Activated CD4-positive, alpha-beta T cell treated with anti-CD3 and anti-CD28 coated beads for 4 hours (primary cell): ENCODE results near the gene CTDSP2.
"Not testable (repeated sequence)": the region's sequence is repeated elsewhere in the genome, so short reads cannot be mapped to it uniquely, and the experiment has no call there.

ENCODE experiments used
- DNase-seq, 2 donors: peaks; one replicate each; pipeline ENCODE4 v3.0.0-alpha.2; 2020

The CTDSP2 gene

GRCh38 chr12:57833672-57834071 lies 12.9 kb downstream of the CTDSP2 start:
- no peak for DNase-seq

GRCh38 chr12:57832966-57833365 lies 13.6 kb downstream of the CTDSP2 start:
- no peak for DNase-seq

DNA sequence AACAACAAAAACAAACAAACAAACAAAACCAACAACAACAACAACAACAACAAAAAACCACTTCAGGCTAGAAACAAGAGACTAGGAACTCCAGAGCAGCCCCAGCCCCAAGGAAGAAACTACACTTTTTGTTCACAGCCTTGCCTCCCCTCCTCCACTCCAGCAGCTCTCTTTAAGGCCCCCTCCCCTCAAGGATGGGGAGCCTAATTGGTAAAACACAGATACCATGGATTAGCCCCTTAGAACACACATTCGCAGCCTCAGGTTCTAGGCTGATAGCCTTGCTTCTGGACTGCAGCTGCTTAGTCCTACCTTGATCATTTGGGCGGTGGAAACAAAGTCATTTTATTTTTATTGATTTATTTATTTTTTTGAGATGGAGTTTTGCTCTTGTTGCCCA lies 16.1 kb downstream of the CTDSP2 start:
- no peak for DNase-seq

GRCh38 chr12:57829025-57829777 lies 17.3 kb downstream of the CTDSP2 start:
- no peak for DNase-seq

DNA sequence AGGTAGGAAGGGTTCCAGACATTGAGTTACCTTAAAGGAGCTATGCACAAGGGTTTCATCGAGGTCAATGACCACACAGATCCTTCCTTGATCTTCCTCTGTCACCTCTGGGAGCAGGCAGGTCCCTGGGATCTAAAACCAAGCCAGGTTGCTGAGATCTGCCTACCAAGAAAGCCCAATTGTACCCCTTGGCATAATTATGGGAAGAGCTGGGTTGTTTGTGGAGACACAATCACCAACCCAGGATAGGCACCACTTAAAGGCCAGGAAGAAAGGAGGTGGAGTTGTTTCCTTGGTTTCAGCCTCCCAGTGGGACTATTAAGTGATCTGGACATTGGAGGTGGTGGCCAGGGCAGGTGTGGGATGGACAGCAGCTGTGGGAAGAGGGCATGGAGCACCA lies 19.6 kb downstream of the CTDSP2 start:
- no peak for DNase-seq

DNA sequence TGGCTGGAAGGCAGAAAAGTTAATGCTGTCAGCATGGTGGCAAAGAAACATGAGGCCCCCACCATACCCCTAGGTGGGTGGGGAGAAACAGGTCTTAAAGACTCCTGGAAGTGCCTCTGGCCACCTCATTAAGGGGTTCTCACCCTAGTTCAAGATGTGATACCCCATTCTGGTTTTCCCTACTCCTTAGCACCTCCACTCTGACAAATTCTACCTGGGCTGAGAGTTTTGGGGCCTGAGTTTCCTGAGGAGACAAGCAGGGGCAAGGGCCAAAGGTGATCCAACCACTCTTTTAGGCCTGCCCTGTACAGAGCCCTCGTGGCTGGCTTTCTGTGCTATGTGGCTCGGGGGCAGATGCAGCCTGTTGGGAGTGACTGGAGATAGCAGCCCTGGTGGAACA lies 20.1 kb downstream of the CTDSP2 start:
- no peak for DNase-seq

GRCh38 chr12:57825451-57825850 lies 21.1 kb downstream of the CTDSP2 start:
- no peak for DNase-seq

- DNase-seq, result no peak
Measured at GRCh38 chr12:57823908-57824640, 22.5 kb downstream of the CTDSP2 start.

DNA sequence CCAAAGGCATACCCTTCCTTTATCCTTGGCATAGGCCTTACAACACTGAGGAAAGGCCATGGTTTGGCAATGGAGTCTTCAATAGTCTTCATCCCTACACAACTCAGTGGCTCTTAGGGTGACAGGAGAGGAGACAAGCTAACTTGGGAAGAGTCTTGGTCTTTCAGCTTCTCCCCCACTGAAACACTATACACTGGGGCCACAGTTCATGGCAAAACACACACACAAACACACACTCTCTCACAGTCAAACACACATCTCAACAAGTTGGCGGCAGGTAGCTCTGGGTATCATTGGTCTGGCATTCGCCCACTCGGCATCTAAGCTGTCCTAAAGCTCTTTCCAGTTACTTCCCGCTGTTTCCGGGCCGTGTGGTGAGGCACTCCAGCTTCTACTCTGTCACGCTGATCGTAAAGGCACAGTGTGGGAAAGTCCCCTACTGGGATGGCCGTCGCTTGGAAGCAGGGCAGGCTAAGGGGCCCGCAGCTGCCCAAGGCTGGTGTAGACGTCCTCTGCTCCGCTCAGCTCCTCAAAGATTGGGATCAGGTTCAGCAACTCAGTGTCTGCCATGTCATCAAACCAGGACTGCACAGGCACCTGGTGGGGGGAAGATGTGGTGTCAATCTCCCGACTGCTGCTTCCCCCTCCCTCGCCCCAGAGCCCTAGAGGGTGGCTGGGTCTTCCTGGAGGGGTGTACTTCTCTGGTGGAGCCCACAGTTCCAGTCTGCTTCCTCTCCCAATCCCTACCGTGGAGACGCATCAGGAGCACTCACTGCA lies 23.2 kb downstream of the CTDSP2 start:
- no peak for DNase-seq

GRCh38 chr12:57822392-57823130 lies 24.0 kb downstream of the CTDSP2 start:
- DNase-seq, result no peak

GRCh38 chr12:57821474-57822214 lies 24.9 kb downstream of the CTDSP2 start:
- no peak for DNase-seq

DNA sequence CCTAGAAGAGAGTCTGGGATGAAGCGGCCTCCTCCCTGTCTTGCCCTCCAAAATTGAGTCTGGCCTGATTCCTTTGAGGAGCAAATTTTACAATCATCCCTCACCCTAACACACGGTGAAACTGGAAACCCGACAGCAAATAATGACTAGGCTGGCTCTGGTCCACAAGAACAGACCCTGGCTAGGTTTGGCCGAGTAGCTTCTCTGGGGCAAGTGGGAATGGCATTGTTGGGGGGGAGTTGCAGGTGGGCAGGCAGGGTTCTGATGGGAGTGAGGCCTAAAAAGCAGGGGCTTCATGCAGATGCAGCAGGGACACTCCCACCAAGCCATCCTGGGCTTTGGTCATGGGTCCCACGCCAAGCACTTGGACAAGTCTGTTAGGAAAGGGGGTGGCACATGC lies 25.5 kb downstream of the CTDSP2 start:
- DNase-seq, result not testable (repeated sequence)

GRCh38 chr12:57820119-57820518 lies 26.4 kb downstream of the CTDSP2 start:
- DNase-seq, result not testable (repeated sequence)

GRCh38 chr12:57817990-57818331 lies 28.6 kb downstream of the CTDSP2 start:
- not testable (repeated sequence) for DNase-seq

GRCh38 chr12:57817261-57817989 lies 29.1 kb downstream of the CTDSP2 start:
- DNase-seq, result no peak

- no peak for DNase-seq
Measured at GRCh38 chr12:57816855-57817151, 29.7 kb downstream of the CTDSP2 start.

GRCh38 chr12:57816001-57816854 lies 30.3 kb downstream of the CTDSP2 start:
- DNase-seq, result no peak

GRCh38 chr12:57815177-57816000 lies 31.1 kb downstream of the CTDSP2 start:
- DNase-seq, result no peak

DNA sequence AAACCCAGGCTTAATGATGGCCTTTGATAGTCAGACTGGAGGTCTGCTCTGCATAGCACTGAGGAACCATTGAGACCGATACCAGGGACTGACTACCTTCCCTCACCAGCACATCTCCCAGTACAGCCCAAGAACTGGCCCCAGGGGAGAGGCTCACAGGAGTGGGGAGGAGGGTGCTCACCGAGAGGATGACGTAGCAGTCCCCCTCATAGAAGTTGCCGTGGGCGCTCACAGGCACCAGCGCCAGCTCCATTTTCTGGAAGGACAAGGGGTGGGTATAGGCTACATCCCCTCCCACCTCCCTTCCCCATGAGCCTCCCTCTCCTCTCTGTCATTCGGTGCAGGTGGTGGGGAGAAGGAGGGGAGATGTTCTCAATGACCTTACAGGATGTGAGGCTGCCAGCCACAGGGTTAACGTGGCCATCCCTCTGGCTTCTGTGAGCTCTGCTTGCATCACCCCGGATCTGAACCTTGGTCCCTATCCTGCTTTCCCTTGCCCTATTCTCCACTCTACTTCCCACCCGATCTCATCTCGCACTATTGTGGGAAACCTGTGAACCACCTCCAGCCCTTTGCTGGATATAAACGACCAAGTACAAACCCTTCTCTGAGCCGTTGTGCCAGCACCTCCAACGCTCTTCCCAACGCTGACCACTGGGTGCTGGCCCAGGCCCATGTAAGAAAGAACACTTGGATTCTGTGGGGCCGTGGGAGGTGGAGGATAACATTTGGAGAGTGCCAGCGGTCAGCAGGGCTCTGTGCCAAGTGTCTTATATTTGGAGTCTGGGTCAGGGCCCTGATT lies 32.4 kb downstream of the CTDSP2 start:
- no peak for DNase-seq
